ENCODE data around the gene SLC22A5.

SLC22A5 gene

DNA sequence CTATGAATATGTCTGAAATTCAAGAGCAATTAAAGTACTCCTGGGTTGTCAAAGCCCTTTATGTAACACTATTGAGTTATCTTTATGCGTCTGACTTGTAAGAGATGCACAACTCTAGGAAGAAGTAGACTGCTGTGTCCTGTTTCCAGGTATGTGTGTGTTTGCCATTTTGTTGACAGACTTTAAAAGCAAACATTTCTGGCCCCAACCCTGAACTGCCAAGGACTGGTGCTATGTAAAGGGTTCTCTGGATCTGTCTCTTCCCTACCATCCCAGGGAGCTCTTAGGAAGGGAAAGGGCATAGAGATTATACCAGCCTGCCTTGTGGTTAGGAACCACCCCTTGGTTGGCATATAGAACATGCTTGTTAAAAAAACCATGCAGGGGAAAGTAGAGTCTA is 12.1 kb downstream of the SLC22A5 start:
- Histone ChIP-seq H3K9ac (ENCODE audit: low read length) (no peak overlapping the region), H3K4me3 (ENCODE audit: low read length) (no peak overlapping the region), H3K27me3 (ENCODE audit: control insufficient read depth, insufficient read depth, low read length) (no peaks in the 10 kb centered on the region), H3K9me3 (ENCODE audit: control insufficient read depth, low read depth, low read length) (no peaks in the 10 kb centered on the region), H3K36me3 (ENCODE audit: control insufficient read depth, low read depth, low read length) (no peaks in the 10 kb centered on the region), H3K4me1 (ENCODE audit: control insufficient read depth, low read depth, low read length) (no peaks in the 10 kb centered on the region), H3K27ac (ENCODE audit: low read length) (no peak overlapping the region)

DNA sequence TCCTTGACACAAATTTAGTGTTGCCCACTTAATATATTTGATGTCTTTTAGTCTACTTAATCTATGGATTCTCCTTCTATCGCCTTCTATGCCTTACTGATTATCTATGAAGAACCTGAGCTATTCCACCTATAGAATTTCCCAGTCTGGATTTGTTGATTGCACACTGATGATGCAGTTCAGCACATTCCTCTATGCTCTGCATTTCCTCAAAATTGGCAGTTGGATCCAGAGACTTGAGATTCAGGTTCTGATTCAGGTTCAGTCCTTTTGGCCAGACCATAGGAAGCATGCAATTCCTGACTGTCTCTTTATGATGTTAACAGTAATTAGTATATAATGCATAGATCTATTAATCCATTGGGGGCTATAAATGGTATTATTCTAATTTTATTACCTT is 13.8 kb downstream of the SLC22A5 start:
- Histone ChIP-seq H3K36me3 (ENCODE audit: control insufficient read depth, low read depth, low read length) (no peaks in the 10 kb centered on the region), H3K27me3 (ENCODE audit: control insufficient read depth, insufficient read depth, low read length) (no peaks in the 10 kb centered on the region), H3K9me3 (ENCODE audit: control insufficient read depth, low read depth, low read length) (no peaks in the 10 kb centered on the region), H3K4me3 (ENCODE audit: low read length) (no peak overlapping the region), H3K27ac (ENCODE audit: low read length) (no peak overlapping the region), H3K4me1 (ENCODE audit: control insufficient read depth, low read depth, low read length) (no peaks in the 10 kb centered on the region), H3K9ac (ENCODE audit: low read length) (no peak overlapping the region)

DNA sequence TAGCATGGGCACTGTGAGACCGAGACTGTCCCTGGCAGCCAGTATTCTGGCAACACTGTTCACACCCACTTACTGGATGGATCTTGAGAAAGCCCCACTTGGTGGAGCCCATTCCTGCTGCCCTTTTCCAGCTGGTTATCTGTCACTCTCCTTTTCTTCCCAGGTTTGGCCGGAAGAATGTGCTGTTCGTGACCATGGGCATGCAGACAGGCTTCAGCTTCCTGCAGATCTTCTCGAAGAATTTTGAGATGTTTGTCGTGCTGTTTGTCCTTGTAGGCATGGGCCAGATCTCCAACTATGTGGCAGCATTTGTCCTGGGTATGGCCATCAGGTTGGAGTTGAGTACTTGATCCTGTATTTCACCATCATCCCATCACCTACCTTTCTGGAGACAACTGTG is 14.5 kb downstream of the SLC22A5 start:
- Histone ChIP-seq H3K27ac (ENCODE audit: low read length) (no peak overlapping the region), H3K9ac (ENCODE audit: low read length) (no peak overlapping the region), H3K27me3 (ENCODE audit: control insufficient read depth, insufficient read depth, low read length) (no peaks in the 10 kb centered on the region)

DNA sequence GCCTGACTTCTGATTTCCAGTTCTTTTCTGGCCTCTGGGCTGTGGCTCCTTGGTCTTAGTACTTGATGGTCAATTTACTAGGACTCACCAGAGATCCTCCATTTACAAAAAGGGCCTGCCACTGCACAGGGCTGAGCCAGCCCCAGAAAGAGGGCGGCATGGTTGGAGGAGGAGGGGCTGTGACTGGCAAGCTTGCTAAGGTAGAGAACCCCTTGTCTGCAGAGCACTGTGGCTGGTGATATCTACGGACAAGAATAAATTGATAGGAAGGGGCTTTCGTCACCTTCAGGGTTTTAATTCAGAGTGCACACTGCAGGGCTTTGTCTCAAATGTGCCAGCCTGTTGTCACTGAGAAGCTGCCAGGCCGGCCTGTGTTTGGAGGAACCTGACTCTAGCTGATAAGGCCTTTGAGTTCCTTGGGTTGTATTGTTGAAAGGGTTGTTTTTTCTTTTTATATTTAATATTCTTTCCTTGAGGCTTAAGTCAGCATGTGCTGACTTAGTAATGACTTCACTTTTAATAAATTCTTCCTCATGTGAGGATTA is 15.1 kb downstream of the SLC22A5 start:
- no peak overlapping the region for H3K9ac ChIP-seq (ENCODE audit: low read length)
- H3K36me3 ChIP-seq (ENCODE audit: control insufficient read depth, low read depth, low read length) = no peaks in the 10 kb centered on the region
- no peaks in the 10 kb centered on the region for H3K9me3 ChIP-seq (ENCODE audit: control insufficient read depth, low read depth, low read length)
- no peaks in the 10 kb centered on the region for H3K4me1 ChIP-seq (ENCODE audit: control insufficient read depth, low read depth, low read length)
- no peaks in the 10 kb centered on the region for H3K27me3 ChIP-seq (ENCODE audit: control insufficient read depth, insufficient read depth, low read length)
- H3K4me3 ChIP-seq (ENCODE audit: low read length) = no peak overlapping the region
- no peak overlapping the region for H3K27ac ChIP-seq (ENCODE audit: low read length)

More for the DNA sequence above, 14.5 kb downstream of the SLC22A5 start:
- H3K9me3 ChIP-seq (ENCODE audit: control insufficient read depth, low read depth, low read length) = no peaks in the 10 kb centered on the region
- no peaks in the 10 kb centered on the region for H3K4me1 ChIP-seq (ENCODE audit: control insufficient read depth, low read depth, low read length)
- H3K36me3 ChIP-seq (ENCODE audit: control insufficient read depth, low read depth, low read length) = no peaks in the 10 kb centered on the region
- no peak overlapping the region for H3K4me3 ChIP-seq (ENCODE audit: low read length)

DNA sequence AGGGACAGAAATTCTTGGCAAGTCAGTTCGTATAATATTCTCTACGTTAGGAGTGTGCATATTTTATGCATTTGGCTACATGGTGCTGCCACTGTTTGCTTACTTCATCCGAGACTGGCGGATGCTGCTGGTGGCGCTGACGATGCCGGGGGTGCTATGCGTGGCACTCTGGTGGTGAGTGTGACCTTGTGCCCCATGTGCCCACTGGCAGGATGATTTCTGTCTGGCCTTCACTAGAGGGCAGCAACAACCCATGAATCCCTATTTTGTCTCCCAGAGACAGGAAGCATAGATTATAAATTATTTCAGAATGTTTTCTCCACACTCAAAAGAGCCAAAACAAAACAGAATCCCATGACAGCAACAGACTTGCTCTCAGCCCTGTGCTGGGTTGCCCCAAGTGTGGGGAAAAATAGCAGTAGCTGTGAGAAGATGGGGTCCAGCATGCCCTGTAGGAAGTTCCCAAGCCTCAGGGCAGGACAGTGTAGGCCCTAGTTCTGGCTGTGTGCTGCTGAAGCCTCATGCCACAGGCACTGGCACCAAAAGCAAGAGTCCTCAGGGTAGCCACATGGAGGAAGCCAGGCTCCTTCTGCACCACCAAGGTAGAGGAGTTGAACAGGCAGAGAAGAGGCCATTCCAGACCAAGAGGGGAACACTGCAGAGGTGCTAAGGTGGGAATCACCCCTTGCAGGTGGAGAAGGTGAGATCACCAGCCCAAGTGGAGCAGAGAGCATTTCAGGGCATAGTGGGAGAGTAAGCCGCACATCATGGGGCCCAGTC is 16.0 kb downstream of the SLC22A5 start:
- H3K9me3 ChIP-seq (ENCODE audit: control insufficient read depth, low read depth, low read length) = no peaks in the 10 kb centered on the region
- no peaks in the 10 kb centered on the region for H3K4me1 ChIP-seq (ENCODE audit: control insufficient read depth, low read depth, low read length)
- no peaks in the 10 kb centered on the region for H3K36me3 ChIP-seq (ENCODE audit: control insufficient read depth, low read depth, low read length)
- no peaks in the 10 kb centered on the region for H3K27me3 ChIP-seq (ENCODE audit: control insufficient read depth, insufficient read depth, low read length)
- no peak overlapping the region for H3K4me3 ChIP-seq (ENCODE audit: low read length)
- H3K9ac ChIP-seq (ENCODE audit: low read length) = no peak overlapping the region
- H3K27ac ChIP-seq (ENCODE audit: low read length) = no peak overlapping the region

DNA sequence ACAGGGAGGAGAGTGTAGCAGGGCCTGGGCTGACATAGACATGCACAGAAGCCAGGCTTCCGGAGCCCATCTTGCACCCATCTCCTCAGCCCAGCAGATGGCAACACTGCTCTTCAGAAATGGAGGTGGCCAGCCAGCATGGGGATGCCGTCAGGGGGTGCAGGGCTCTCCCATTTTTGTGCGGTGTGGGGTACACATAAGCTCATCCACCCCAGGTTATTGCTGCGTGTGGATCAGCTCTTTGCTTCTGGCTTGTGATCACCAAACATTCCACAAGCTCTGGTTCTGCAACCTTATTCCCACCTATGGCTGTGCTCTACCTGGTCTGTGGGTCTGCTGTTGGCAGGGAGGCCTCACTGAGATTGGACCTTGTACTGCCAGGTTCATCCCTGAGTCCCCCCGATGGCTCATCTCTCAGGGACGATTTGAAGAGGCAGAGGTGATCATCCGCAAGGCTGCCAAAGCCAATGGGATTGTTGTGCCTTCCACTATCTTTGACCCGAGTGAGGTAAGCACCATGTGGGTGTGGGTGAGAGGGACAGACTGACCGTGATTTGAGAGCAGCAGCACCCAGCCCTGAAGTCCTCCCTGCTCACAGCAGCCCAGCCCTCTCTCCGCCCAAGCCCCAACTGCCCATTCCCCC is 17.3 kb downstream of the SLC22A5 start:
- H3K9me3 ChIP-seq (ENCODE audit: control insufficient read depth, low read depth, low read length) = no peaks in the 10 kb centered on the region
- no peaks in the 10 kb centered on the region for H3K4me1 ChIP-seq (ENCODE audit: control insufficient read depth, low read depth, low read length)
- no peak overlapping the region for H3K27ac ChIP-seq (ENCODE audit: low read length)
- no peaks in the 10 kb centered on the region for H3K27me3 ChIP-seq (ENCODE audit: control insufficient read depth, insufficient read depth, low read length)
- H3K9ac ChIP-seq (ENCODE audit: low read length) = no peak overlapping the region
- H3K36me3 ChIP-seq (ENCODE audit: control insufficient read depth, low read depth, low read length) = no peaks in the 10 kb centered on the region
- no peak overlapping the region for H3K4me3 ChIP-seq (ENCODE audit: low read length)

DNA sequence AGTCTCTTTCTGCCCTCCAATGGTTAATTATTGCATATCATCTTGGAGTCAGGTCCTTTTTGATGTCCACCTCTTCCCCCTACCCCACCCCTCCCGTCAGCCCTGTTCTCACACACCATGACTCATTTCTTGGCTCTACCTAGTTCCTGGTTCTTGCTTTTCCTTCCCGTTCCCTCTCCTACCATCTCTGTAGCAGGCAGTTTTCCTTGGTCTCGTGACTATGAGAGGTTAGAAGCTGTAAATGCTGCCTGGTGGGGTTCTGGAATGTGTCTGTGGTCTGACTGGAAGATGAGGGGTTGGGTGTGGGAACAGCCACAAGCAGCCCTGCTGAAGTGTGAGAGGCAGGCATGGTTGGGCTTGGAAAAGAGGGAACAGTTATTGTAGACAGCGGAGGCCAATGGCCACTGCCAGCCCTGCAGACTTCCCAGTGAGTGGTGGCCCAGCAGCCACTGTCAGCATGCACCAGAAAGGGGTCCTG is 18.2 kb downstream of the SLC22A5 start:
- Histone ChIP-seq H3K4me1 (ENCODE audit: control insufficient read depth, low read depth, low read length) (no peaks in the 10 kb centered on the region), H3K27me3 (ENCODE audit: control insufficient read depth, insufficient read depth, low read length) (no peaks in the 10 kb centered on the region), H3K36me3 (ENCODE audit: control insufficient read depth, low read depth, low read length) (no peaks in the 10 kb centered on the region), H3K4me3 (ENCODE audit: low read length) (no peak overlapping the region), H3K9me3 (ENCODE audit: control insufficient read depth, low read depth, low read length) (no peaks in the 10 kb centered on the region), H3K27ac (ENCODE audit: low read length) (no peak overlapping the region), H3K9ac (ENCODE audit: low read length) (no peak overlapping the region)

DNA sequence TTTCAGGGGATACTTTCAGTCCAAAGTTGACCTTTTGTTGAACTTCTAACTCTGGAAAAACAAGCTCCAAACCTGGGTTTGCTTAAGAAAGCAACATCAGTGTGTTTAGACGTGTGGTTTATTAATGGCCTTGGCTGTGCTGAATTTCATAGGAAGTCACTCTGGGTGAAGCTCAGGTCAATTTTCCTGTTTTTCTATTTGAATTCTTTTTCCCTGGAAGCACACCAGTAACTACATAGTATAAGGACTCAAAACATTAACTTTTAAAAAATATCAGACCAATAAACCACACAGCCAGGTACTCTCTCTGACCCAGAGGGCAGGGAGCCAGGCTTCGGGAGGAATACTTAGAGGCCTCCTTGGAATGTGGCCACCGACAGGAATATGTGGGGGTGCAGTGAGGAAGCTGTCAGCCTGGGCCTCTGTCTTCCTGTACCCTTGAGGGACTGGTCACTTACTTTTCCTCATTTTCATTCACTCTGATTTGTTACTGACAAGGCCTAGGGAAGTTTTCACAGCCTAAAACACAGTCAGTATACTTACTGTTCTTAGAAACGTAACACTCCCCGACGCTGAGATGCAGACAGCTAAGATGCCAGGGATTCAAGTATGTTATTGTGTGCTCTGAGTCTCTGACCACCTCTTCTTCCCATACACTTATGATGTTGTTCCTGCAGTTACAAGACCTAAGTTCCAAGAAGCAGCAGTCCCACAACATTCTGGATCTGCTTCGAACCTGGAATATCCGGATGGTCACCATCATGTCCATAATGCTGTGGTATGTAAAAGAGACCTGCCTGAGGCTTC is 18.9 kb downstream of the SLC22A5 start:
- Histone ChIP-seq H3K36me3 (ENCODE audit: control insufficient read depth, low read depth, low read length) (no peaks in the 10 kb centered on the region), H3K9ac (ENCODE audit: low read length) (no peak overlapping the region), H3K4me1 (ENCODE audit: control insufficient read depth, low read depth, low read length) (no peaks in the 10 kb centered on the region), H3K27me3 (ENCODE audit: control insufficient read depth, insufficient read depth, low read length) (no peaks in the 10 kb centered on the region), H3K4me3 (ENCODE audit: low read length) (no peak overlapping the region), H3K9me3 (ENCODE audit: control insufficient read depth, low read depth, low read length) (no peaks in the 10 kb centered on the region), H3K27ac (ENCODE audit: low read length) (no peak overlapping the region)

DNA sequence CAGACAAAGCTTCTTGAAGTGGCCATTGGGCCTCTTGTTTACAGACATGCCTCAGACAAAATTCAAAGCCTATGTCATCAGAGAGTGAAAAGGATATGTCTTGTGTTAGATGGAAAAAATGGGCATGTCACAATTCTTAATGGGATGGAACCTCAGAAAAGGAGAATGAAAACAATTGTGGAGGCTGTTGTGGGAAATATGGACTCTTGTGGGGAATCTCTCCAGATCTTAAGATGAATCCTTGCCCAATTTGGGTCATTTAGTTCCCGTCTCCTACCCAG is 19.5 kb downstream of the SLC22A5 start:
- Histone ChIP-seq H3K36me3 (ENCODE audit: control insufficient read depth, low read depth, low read length) (no peaks in the 10 kb centered on the region), H3K4me3 (ENCODE audit: low read length) (no peak overlapping the region), H3K27ac (ENCODE audit: low read length) (no peak overlapping the region), H3K9me3 (ENCODE audit: control insufficient read depth, low read depth, low read length) (no peaks in the 10 kb centered on the region), H3K27me3 (ENCODE audit: control insufficient read depth, insufficient read depth, low read length) (no peaks in the 10 kb centered on the region), H3K9ac (ENCODE audit: low read length) (no peak overlapping the region), H3K4me1 (ENCODE audit: control insufficient read depth, low read depth, low read length) (no peaks in the 10 kb centered on the region)

DNA sequence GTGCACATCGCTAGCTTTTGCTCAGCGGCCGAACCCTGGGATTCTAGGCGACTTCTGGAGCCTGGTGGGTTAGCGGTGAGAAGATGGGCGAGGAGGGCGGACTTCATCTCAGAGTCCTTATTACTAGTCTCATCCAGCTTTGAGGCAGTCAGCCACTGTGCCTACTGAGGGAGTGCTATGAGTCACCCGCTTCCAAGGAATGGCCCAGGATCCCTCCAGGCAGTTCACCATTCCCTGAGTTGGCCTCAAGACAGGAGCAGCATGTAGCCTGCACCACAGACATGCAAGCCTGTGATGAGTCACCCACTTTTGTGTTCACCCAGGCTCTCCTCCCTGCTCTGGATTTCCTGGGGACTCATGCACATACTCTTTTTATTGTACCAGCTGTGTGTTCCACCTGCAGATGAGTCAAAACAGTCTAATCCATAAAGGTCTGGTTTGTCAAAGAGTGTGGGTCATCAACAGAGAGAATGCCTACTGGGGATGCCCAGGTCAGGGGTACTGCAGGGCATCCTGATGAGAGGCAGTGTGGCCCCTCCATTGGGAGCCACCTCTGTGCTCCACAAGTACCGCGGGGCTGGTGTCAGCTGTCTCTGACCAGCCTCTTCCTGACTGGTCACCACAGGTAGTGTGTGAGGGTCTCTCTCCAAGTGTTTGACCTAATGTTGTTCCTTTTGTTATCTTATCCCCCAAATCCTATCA is 20.2 kb downstream of the SLC22A5 start:
- Histone ChIP-seq H3K27ac (ENCODE audit: low read length) (no peak overlapping the region), H3K9ac (ENCODE audit: low read length) (no peak overlapping the region), H3K4me3 (ENCODE audit: low read length) (no peak overlapping the region), H3K27me3 (ENCODE audit: control insufficient read depth, insufficient read depth, low read length) (no peaks in the 10 kb centered on the region), H3K4me1 (ENCODE audit: control insufficient read depth, low read depth, low read length) (no peaks in the 10 kb centered on the region), H3K36me3 (ENCODE audit: control insufficient read depth, low read depth, low read length) (no peaks in the 10 kb centered on the region), H3K9me3 (ENCODE audit: control insufficient read depth, low read depth, low read length) (no peaks in the 10 kb centered on the region)

DNA sequence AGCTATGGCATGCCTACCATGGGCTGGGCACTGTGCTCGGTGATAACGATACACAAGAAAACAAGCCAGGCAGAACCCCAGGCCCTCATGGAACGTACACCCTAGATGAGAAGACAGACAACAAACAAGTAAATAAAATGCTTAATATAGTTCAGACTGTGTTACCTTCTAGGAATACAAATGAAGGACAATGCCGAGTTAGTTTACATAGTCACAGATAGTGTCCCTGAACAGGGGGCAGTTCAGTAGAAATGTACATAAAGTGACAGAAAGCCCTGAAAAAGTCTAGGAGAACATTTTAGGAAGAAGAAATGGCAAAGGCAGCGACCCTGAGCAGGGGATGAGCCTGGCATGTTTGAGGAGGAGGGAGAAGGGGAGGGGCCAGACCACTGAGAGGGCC is 21.7 kb downstream of the SLC22A5 start:
- Histone ChIP-seq H3K4me1 (ENCODE audit: control insufficient read depth, low read depth, low read length) (no peaks in the 10 kb centered on the region), H3K9ac (ENCODE audit: low read length) (no peak overlapping the region), H3K27me3 (ENCODE audit: control insufficient read depth, insufficient read depth, low read length) (no peaks in the 10 kb centered on the region), H3K36me3 (ENCODE audit: control insufficient read depth, low read depth, low read length) (no peaks in the 10 kb centered on the region), H3K27ac (ENCODE audit: low read length) (no peak overlapping the region), H3K9me3 (ENCODE audit: control insufficient read depth, low read depth, low read length) (no peaks in the 10 kb centered on the region), H3K4me3 (ENCODE audit: low read length) (no peak overlapping the region)

All from iPS-18a (cell line).